Esophagus muscularis mucosa (tissue), 4 donors: ENCODE measurements around the gene CACNA2D2. TPM values are rescaled to one million over a fixed set of nuclear protein-coding genes. Genes with fewer than 3 reads are reported as not detected.

Experiments used
- DNase-seq: peaks from one replicate; pipeline ENCODE4 v3.0.0-alpha.2; 2017; ENCODE audit errors: extremely low spot score
- H3K27ac ChIP-seq, 4 donors: fragments of 200-600 bp; sonication (generic); replicated peaks in 1 of 4; 1 replicate in 3 of 4; 2 replicates in 1 of 4; pipeline ENCODE4 v1.5.1; 2016 to 2019; ENCODE audit warnings: mild to moderate bottlenecking in 1 of 4
- H3K27me3 ChIP-seq, 4 donors: fragments of 200-600 bp; sonication (generic); one replicate each; pipeline versions ENCODE4 v1.5.1 to v1.6.0; 2016 to 2019
- H3K36me3 ChIP-seq, 4 donors: fragments of 200-600 bp; sonication (generic); one replicate each; pipeline ENCODE4 v1.5.1; 2016 to 2019
- H3K4me1 ChIP-seq, 4 donors: fragments of 200-600 bp; sonication (generic); one replicate each; pipeline ENCODE4 v1.5.1; 2016 to 2019
- H3K4me3 ChIP-seq, 4 donors: fragments of 200-600 bp; sonication (generic); 1 replicate in 2 of 4; 2 replicates in 2 of 4; pipeline ENCODE4 v1.5.1; 2016 to 2019; ENCODE audit warnings: mild to moderate bottlenecking in 4 of 4, moderate library complexity in 1 of 4
- H3K9me3 ChIP-seq, 4 donors: fragments of 200-600 bp; sonication (generic); 1 replicate in 3 of 4; 2 replicates in 1 of 4; pipeline ENCODE4 v1.5.1; 2016 to 2019
- CTCF ChIP-seq, 3 experiments: fragments of 200-600 bp in 2 of 3; fragments of 450-650 bp in 1 of 3; sonication (generic) in 2 of 3; IDR thresholded peaks; one replicate each; pipeline ENCODE4 v1.5.1; 2017 to 2019; ENCODE audit warnings: antibody characterized with exemption in 3 of 3, mild to moderate bottlenecking in 2 of 3, moderate library complexity in 1 of 3
- EP300 ChIP-seq: sonication (generic); formaldehyde crosslinking; IDR thresholded peaks from one replicate; pipeline ENCODE4 v1.6.1; 2017; ENCODE audit warnings: antibody characterized with exemption
- POLR2A ChIP-seq: fragments of 450-650 bp; IDR thresholded peaks from one replicate; pipeline ENCODE4 v1.6.1; 2017; ENCODE audit warnings: antibody characterized with exemption, moderate library complexity, mild to moderate bottlenecking, low read depth
- POLR2AphosphoS5 ChIP-seq, 2 donors: sonication (generic); formaldehyde crosslinking; IDR thresholded peaks; one replicate each; pipeline ENCODE4 v1.6.1; 2017; ENCODE audit warnings: antibody characterized with exemption in 2 of 2
- WGBS: methylation state at CpG from one replicate; pipeline ENCODE4 v1.1.5; 2018; 5-methylcytosine and 5-hydroxymethylcytosine counted together
- intact Hi-C: fragments of 100-400 bp; cut with DNase I; formaldehyde crosslinking; loops from one replicate; pipeline ENCODE4 v1.15.1; 2023
- total RNA-seq, 4 donors: library from RNA; depleted of rRNA; stranded (reverse); fragments of >200 nt; gene quantifications; one replicate each; pipeline versions ENCODE4 v1.1.0 to v1.2.1, GENCODE V29; 2016

The CACNA2D2 gene
- total RNA-seq, 4 donors from 2014 or later: 0.84 to 2.8 (median 1.1) TPM

- intact Hi-C loops: no loop called here
These were observed 26.9 kb upstream of the CACNA2D2 start for GRCh38 chr3:50530001-50530970.

GRCh38 chr3:50525987-50526386 lies 22.6 kb upstream of the CACNA2D2 start:
- 52% methylated on average over 6 of the region's 6 CpGs for WGBS
- intact Hi-C loops: no loop called here

More at GRCh38 chr3:50530001-50530970, 26.9 kb upstream of the CACNA2D2 start:
- no peak for DNase-seq
- Histone ChIP-seq H3K4me3 (peak overlapping the region in 3 of 4 donors; percentile 17 to 32 (median 18)), H3K9me3 (no peaks in the 10 kb centered on the region), H3K36me3 (no peaks in the 10 kb centered on the region), H3K27me3 (peaks cover 0 to 50% (median 0%) of the 10 kb centered on the region in 4 donors), H3K27ac (no peak overlapping the region), H3K4me1 (peaks cover 0 to 7% (median 0%) of the 10 kb centered on the region in 4 donors)
- TF ChIP-seq EP300: no peak
- no peak for TF ChIP-seq POLR2AphosphoS5 (IDR thresholded peaks at IDR 0.05)
- 19% methylated on average over 44 of the region's 48 CpGs for WGBS

GRCh38 chr3:50525191-50525910 lies 21.9 kb upstream of the CACNA2D2 start:
- WGBS: 81% methylated on average over 7 of the region's 9 CpGs
- peaks cover 0 to 41% (median 0%) of the 10 kb centered on the region in 4 donors for H3K27me3 ChIP-seq
- no peaks in the 10 kb centered on the region for H3K36me3 ChIP-seq
- peaks cover 0 to 5% (median 0%) of the 10 kb centered on the region in 4 donors for H3K4me1 ChIP-seq
- H3K27ac ChIP-seq: no peak overlapping the region
- TF ChIP-seq POLR2AphosphoS5 (IDR thresholded peaks at IDR 0.05) (no peak), EP300 (no peak), POLR2A (no peak), CTCF (IDR thresholded peaks at IDR 0.05) (no peak)
- no peaks in the 10 kb centered on the region for H3K9me3 ChIP-seq
- no peak overlapping the region for H3K4me3 ChIP-seq
- no peak for DNase-seq
- intact Hi-C loops: no loop called here

More at GRCh38 chr3:50525987-50526386, 22.6 kb upstream of the CACNA2D2 start:
- no peak for DNase-seq
- TF ChIP-seq POLR2AphosphoS5 (IDR thresholded peaks at IDR 0.05) (no peak), CTCF (IDR thresholded peaks at IDR 0.05) (no peak), EP300 (no peak), POLR2A (no peak)
- peaks cover 0 to 47% (median 0%) of the 10 kb centered on the region in 4 donors for H3K27me3 ChIP-seq
- no peaks in the 10 kb centered on the region for H3K36me3 ChIP-seq
- no peak overlapping the region for H3K27ac ChIP-seq
- peaks cover 0 to 7% (median 0%) of the 10 kb centered on the region in 4 donors for H3K4me1 ChIP-seq
- no peaks in the 10 kb centered on the region for H3K9me3 ChIP-seq
- H3K4me3 ChIP-seq: no peak overlapping the region

GRCh38 chr3:50524746-50525145 lies 21.3 kb upstream of the CACNA2D2 start:
- intact Hi-C loops: no loop called here
- Histone ChIP-seq H3K27ac (no peak overlapping the region), H3K9me3 (no peaks in the 10 kb centered on the region), H3K27me3 (peaks cover 0 to 35% (median 0%) of the 10 kb centered on the region in 4 donors), H3K4me3 (no peak overlapping the region), H3K4me1 (no peaks in the 10 kb centered on the region), H3K36me3 (no peaks in the 10 kb centered on the region)
- no peak for DNase-seq
- TF ChIP-seq CTCF (IDR thresholded peaks at IDR 0.05) (no peak), POLR2AphosphoS5 (IDR thresholded peaks at IDR 0.05) (no peak), EP300 (no peak), POLR2A (no peak)
- 87% methylated on average over 5 of the region's 5 CpGs for WGBS
